Motor neuron (in vitro differentiated cells): Measurements from ENCODE around the gene NDUFS6. TPM values are rescaled to one million over a fixed set of nuclear protein-coding genes. Genes with fewer than 3 reads are reported as not detected.
A peak's percentile ranks its signal among the peaks of the same experiment; 100 is the strongest.
"Not testable (repeated sequence)": the region's sequence is repeated elsewhere in the genome, so short reads cannot be mapped to it uniquely, and the experiment has no call there.

ENCODE experiments used
- ATAC-seq, 8 experiments: fragments of 200-7000 bp; cut with Tn5 transposase; replicated peaks in 6 of 8; 2 replicates each; pipeline ENCODE4 v1.8.0; 2021; ENCODE audit warnings: mild to moderate bottlenecking in 8 of 8, moderate library complexity in 8 of 8
- H3K27ac ChIP-seq, 2 donors: fragments of 250-450 bp; sonication (Bioruptor Pico); 2 replicates each; pipeline ENCODE4 v1.9.0; 2021; ENCODE audit warnings: antibody characterized with exemption in 2 of 2, mild to moderate bottlenecking in 2 of 2, moderate library complexity in 1 of 2
- H3K4me1 ChIP-seq, 2 donors: fragments of 250-450 bp; sonication (Bioruptor Pico); replicated peaks in 1 of 2; 2 replicates each; pipeline ENCODE4 v1.6.1; 2021; ENCODE audit warnings: antibody characterized with exemption in 2 of 2, mild to moderate bottlenecking in 2 of 2, moderate library complexity in 1 of 2
- H3K4me3 ChIP-seq, 5 donors: fragments of 250-450 bp; sonication (Bioruptor Pico); 2 replicates each; pipeline ENCODE4 v1.9.0; 2021; ENCODE audit warnings: antibody characterized with exemption in 5 of 5, mild to moderate bottlenecking in 5 of 5, moderate library complexity in 4 of 5
- WGBS, 10 experiments: fragments of 450-650 bp; shearing (Covaris generic); methylation state at CpG; one replicate each; pipeline ENCODE4 v1.0.0; 2022; 5-methylcytosine and 5-hydroxymethylcytosine counted together
- in situ Hi-C, 9 experiments: fragments of 400-800 bp; cut with MboI; loops; one replicate each; pipeline ENCODE4 v1.15.0; 2021; ENCODE audit warnings: low sequenced_read_pairs in 9 of 9, low pct_unique_long_range_greater_than_20kb in 2 of 9; ENCODE audit not compliant: unreplicated experiment in 9 of 9
- total RNA-seq, 8 experiments: library from RNA; unstranded; fragments of 300-600 nt; gene quantifications; 2 replicates each; pipeline versions ENCODE4 v1.2.3 to v1.2.4, GENCODE V29; 2022

Gene NDUFS6
- total RNA-seq, 8 experiments from 2014 or later, result 51.6 to 103 (median 67.6) TPM

DNA sequence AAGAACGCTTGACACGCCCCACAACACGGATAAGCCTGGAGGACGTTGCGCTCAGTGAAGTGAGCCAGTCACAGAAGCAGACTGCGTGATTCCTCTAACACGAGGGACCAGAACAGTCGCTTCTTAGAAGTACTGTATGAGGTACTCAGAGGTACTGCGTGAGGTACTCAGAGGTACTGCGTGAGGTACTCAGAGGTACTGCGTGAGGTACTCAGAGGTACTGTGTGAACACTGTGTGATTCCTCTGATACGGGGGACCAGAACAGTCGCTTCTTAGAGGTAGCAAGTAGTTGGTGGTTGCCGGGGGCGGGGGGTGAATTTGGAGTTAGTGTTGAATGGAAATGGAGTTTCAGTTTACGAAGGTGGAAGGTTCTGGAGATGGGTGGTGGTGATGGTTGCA lies 5.8 kb downstream of the NDUFS6 start:
- peaks cover 0 to 2% of the 10 kb centered on the region in 2 donors for H3K4me1 ChIP-seq
- 71 to 100% (median 85%) methylated on average over 2 to 9 of the region's 16 CpGs; no CpG with 5 or more reads in 2 of the 10 experiments for WGBS, 10 experiments
- H3K27ac ChIP-seq, result no peak overlapping the region
- no peak for ATAC-seq
- in situ Hi-C loops, result no loop called here
- H3K4me3 ChIP-seq, result no peak overlapping the region

DNA sequence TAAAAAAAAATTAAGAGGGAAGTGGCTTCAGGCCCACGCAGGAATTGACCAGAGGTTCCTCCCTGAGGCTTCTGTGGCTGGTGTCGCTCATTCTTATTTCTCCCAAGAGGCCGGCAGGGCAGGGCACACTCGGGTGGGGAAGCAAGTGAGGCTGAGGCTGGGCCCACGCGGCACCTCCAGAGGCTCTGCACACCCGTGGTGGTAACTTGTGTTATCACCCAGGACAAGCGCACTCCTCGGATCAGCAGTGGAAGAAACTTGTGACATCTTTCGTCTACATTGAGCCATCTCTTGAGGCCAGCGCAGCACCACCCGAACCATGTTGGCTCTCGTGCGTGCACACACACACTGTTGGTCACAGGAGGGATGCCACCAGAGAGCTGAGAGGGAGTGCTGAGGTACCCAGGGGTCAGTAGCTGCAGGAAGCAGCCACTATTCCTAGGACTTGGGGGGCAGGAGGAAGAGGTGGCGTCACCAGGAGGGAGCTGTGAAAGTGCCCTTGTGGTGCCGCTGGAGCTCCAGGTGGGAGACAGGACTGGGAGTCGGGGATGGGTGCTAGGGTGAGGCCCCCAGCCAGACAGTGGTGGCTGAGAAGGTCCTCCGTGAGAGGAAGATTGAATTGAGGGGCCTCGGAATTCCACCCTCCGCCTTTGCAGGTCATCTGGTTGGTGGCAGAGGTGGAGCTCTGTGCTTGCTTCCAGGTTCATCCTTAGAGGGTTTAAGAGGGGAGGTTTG lies 6.4 kb downstream of the NDUFS6 start:
- WGBS, 10 experiments, result 80 to 100% (median 93%) methylated on average over 1 to 5 of the region's 20 CpGs; no CpG with 5 or more reads in 3 of the 10 experiments
- ATAC-seq, result no peak
- Histone ChIP-seq H3K4me3 (no peak overlapping the region), H3K27ac (no peak overlapping the region), H3K4me1 (no peaks in the 10 kb centered on the region)
- in situ Hi-C loops, result no loop called here

DNA sequence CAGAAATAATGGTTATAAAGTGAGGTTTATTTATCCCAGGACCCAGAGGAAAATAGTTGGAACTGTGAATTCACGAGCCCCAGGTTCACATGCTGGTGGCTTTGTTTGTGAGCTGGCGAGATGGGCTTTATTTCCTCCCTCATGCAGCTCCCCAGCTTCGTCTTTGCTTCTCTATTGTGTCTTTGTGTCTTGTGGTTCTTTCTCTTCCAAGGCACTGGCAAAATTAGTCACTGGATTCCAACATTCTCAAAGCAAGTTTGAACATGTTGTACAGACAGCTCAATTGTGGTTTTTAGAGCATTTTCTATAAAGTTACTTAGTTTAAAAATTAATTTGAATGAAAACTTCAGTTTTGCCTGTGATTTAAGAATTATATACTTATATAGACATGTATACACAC lies 7.2 kb downstream of the NDUFS6 start:
- WGBS, 10 experiments, result 0 to 100% (median 68%) methylated on average over 1 to 3 of the region's 3 CpGs; no CpG with 5 or more reads in 2 of the 10 experiments
- Histone ChIP-seq H3K4me1 (no peaks in the 10 kb centered on the region), H3K4me3 (no peak overlapping the region), H3K27ac (no peak overlapping the region)
- in situ Hi-C loops, result no loop called here
- peak in 5 of 8 experiments; percentile 15 to 59 (median 26) for ATAC-seq

DNA sequence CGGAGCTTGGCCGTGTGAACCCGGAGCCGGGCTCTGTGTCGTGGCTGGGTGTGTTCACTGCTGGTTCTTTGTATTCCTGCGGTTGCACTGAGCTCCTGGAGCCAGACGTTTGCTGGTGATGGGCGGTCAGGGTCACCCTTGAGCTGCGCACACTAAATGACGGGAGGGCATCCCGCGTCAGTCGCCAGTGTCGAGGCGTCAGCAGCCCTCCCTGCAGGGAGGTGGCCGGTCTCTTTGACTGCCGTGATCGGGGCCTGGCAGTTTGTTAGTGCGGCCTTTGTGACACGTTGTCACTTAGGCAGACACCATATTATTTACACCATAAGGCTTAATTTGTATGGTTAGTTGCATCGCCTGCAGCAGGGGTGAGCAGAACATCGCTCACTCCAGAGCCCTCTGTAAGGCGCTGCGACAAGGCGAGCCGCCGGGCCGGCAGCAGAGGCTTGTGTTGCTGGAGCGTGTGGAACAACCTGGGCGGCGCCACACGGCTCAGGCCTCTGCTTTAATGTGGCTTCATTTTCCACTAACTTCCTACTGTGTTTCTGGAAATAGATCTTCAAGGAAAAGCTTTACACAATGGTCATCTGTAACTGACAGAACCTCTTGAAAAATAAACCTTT lies 8.3 kb downstream of the NDUFS6 start:
- H3K27ac ChIP-seq, result no peak overlapping the region
- WGBS, 10 experiments, result 84 to 100% (median 95%) methylated on average over 2 to 20 of the region's 32 CpGs; no CpG with 5 or more reads in 7 of the 10 experiments
- H3K4me1 ChIP-seq, result no peaks in the 10 kb centered on the region
- ATAC-seq, result no peak
- in situ Hi-C loops, result no loop called here
- H3K4me3 ChIP-seq, result no peak overlapping the region

DNA sequence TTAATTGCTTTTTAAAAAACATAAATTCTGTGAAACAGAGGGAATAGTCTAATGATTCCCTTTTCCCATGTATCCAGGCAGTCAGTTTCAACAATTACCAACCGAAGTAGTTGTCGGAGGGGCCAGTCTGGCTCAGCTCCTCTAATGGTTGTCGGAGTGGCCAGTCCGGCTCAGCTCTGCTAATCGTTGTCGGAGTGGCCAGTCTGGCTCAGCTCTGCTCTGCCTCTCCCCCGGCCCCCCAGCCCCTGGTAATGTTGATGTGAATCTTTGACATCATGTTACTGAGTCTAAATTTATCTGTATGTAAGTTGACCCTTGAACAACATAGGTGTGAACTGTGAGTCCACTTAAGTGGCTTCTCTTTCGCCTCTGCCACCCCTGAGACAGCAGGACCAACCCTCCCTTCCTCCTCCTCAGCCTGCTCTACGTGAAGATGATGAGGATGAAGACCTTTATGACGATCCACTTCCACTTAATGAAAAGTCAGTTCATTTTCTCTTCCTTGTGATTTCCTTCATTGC lies 9.4 kb downstream of the NDUFS6 start:
- in situ Hi-C loops, result no loop called here
- 86 to 100% (median 95%) methylated on average over 1 to 10 of the region's 10 CpGs; no CpG with 5 or more reads in 4 of the 10 experiments for WGBS, 10 experiments
- Histone ChIP-seq H3K27ac (no peak overlapping the region), H3K4me3 (no peak overlapping the region), H3K4me1 (no peaks in the 10 kb centered on the region)
- ATAC-seq, result no peak

DNA sequence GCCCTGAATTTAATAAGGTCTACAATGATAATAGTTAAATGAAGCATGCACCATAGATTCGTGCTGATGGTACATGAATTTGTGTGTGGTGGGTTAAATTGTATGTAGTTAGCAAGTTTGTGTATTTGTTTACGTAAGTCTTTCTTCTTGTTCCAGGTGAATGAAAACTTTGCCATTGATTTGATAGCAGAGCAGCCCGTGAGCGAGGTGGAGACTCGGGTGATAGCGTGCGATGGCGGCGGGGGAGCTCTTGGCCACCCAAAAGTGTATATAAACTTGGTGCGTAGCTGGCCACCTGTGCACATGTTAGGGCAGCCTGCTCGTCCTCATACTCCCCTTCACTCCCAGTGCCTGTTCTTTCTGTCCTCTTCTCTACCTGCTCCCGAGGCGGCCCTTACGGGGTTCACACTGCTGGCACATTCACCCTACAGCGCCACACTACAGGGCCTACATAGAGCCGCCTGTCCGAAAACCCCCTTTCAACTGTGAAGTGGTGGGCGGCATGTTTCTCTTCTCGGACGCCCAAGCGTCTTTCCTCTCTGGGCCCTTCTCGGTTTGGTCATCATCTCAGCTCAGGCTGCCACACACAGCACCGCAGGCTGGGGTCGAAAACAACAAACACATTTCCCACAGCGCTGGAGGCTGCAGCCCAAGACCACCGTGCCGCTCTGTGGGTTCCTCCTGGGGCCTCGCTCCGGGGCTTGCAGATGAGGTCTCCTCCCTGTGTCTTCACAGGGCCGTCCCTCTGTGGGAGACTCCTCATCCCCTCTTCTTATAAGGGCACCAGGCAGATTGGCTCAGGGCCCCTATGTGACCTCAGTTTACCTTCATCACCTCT lies 13.2 kb downstream of the NDUFS6 start:
- in situ Hi-C loops, result no loop called here
- no peak for ATAC-seq
- Histone ChIP-seq H3K27ac (no peak overlapping the region), H3K4me1 (no peaks in the 10 kb centered on the region), H3K4me3 (no peak overlapping the region)
- WGBS, 10 experiments, result 88 to 100% (median 97%) methylated on average over 4 to 13 of the region's 30 CpGs; no CpG with 5 or more reads in 1 of the 10 experiments

DNA sequence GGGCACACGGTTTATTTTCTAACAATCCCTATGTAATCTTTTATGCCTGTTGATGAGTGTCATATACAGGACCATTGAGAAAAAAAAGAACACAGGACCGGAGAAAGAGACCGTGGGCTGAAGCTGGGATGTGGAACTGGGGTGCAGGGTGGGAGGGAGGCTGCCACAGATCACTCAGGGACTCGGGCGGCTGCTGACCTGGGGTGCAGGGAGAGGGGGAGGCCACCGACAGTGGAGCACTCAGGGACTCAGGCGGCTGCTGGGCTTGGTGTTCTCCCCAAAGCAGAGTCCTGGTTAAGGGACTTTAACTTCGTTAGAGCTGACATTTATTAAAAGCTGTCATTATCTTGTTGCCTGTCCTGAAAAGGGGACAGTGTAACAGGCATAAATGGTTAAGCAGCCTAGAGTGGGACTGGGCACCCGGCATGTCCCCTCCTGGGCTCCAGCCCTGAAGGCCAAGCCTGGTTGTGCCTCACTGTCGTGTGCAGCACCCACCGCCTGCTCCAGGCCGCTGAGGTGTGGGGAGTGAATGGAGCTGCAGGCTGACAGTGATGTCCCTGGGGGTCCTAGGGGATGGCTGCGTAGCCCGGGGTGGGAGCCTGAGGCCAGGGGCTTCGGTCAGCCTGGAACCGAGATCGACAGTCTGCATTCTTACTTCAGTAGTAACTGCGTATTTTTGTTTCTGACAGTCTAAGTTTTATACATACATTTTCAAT lies 14.0 kb downstream of the NDUFS6 start:
- in situ Hi-C loops, result no loop called here
- Histone ChIP-seq H3K27ac (no peak overlapping the region), H3K4me1 (no peaks in the 10 kb centered on the region), H3K4me3 (no peak overlapping the region)
- WGBS, 10 experiments, result 70 to 100% (median 100%) methylated on average over 1 to 8 of the region's 18 CpGs; no CpG with 5 or more reads in 1 of the 10 experiments
- ATAC-seq, result no peak

DNA sequence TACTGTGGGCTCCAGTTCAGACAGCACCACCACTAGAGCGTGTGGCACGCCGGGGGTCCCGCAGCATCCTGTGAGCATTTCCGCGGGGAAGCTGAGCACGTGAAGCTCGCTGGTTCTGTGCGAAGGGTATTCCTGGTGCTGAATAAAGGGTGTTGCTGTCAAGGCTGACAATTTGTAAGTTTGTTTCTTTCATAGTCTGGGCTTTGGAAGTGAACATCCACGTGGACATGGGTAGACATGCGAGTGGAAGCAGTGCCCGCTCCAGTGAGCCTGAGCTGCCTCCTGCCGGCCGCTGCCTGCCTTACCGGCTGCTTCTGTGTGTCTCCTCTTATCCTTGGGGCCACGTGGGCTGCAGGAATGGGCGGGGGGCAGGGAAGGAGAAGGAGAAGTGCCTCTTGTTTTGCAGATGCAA lies 14.7 kb downstream of the NDUFS6 start:
- 83 to 100% (median 97%) methylated on average over 1 to 10 of the region's 17 CpGs; no CpG with 5 or more reads in 3 of the 10 experiments for WGBS, 10 experiments
- in situ Hi-C loops, result no loop called here
- no peaks in the 10 kb centered on the region for H3K4me1 ChIP-seq
- H3K4me3 ChIP-seq, result no peak overlapping the region
- no peak for ATAC-seq
- H3K27ac ChIP-seq, result no peak overlapping the region

DNA sequence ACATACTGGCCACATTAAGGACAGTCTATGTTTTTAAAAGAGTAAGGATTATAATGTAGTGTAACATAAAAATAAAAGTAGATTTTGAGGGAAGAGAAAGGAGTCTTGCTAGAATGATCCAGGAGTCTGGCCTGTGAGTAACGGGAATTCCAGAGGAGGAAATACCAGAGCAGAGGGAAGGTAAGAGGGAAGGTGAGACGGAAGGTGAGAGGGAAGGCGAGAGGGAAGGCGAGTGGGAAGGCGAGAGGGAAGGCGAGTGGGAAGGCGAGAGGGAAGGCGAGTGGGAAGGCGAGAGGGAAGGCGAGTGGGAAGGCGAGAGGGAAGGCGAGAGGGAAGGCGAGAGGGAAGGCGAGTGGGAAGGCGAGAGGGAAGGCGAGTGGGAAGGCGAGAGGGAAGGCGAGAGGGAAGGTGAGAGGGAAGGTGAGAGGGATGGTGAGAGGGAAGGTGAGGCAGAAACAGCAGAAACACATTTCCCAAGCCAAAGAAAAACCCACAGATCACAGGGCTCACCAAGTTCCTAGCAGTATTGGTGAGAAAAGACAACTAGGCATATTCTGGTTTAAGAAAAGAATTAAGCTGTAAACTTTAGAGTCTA lies 15.4 kb downstream of the NDUFS6 start:
- ATAC-seq, in situ Hi-C loops, H3K4me3 ChIP-seq, H3K27ac ChIP-seq, H3K4me1 ChIP-seq: not testable (repeated sequence)
- 80 to 100% (median 92%) methylated on average over 1 to 18 of the region's 18 CpGs; no CpG with 5 or more reads in 1 of the 10 experiments for WGBS, 10 experiments

DNA sequence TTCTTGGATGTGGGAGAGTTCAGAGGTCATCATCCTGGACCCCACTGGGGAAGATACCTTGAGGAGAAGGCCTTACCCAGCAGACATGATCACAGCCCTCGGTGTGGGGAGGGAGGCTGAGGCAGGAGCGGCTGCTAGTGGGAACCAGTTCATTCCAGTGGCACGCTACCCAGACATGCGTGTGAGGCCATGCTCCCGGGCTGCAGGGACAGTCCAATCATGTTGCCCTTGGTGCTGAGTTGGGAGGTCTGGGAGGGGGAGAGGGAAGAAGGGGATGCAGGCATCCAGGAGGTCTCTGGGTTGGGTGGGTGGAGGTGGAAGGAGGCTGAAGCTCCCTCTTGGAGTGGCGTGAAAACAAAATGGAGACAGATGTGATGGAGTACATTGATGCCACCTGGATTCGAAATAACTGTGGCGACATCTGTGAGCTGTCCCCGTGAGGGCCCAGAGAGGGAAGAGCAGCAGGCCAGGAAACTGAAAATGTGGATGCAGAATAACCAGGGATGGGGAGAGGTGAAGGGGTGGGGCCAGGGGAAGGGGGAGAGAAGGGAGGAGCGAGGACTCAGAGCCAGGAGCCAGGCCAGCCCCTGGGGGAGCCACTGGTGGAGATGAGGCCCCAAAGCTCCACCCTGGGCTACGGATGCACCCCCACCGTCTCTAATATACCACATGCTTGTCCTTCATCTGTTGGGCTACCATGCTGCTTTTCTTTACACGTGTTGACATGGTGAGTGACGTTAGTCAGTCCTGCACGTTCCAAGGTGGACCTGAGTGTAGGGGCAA lies 16.2 kb downstream of the NDUFS6 start:
- in situ Hi-C loops, result no loop called here
- ATAC-seq, result no peak
- no peaks in the 10 kb centered on the region for H3K4me1 ChIP-seq
- no peak overlapping the region for H3K4me3 ChIP-seq
- no peak overlapping the region for H3K27ac ChIP-seq
- WGBS, 10 experiments, result 67 to 83% (median 74%) methylated on average over 1 to 5 of the region's 15 CpGs; no CpG with 5 or more reads in 6 of the 10 experiments

DNA sequence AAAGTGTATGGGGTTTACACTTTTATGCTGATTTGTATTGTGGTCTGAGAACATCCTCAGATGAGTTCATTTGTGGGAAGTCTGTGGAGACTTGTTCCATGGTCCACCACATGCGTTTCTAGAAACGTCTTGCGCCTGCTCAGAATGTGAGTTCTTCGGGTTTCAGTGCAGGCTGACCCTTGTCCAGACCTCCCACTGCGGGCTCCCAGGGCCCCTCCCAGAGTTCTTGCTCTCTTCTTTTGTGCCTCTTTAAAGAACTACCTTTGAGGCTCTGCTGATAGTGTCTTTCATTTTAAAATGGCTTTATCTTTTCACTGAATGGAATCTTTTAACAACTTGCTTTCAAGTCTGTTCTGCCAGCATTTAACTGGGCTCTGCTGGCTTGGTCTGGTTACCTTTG lies 17.6 kb downstream of the NDUFS6 start:
- WGBS, 10 experiments, result 65 to 100% (median 87%) methylated on average over 2 to 5 of the region's 5 CpGs; no CpG with 5 or more reads in 2 of the 10 experiments
- Histone ChIP-seq H3K27ac (no peak overlapping the region), H3K4me3 (no peak overlapping the region), H3K4me1 (no peaks in the 10 kb centered on the region)
- no peak for ATAC-seq
- in situ Hi-C loops, result no loop called here
